ENCODE measurements around the gene IRAK1BP1. TPM values are rescaled to one million over a fixed set of nuclear protein-coding genes. Genes with fewer than 3 reads are reported as not detected.
A peak's percentile ranks its signal among the peaks of the same experiment; 100 is the strongest.

Gene IRAK1BP1
- total RNA-seq, 1 donor from 2014 or later, result 6.2 TPM

DNA sequence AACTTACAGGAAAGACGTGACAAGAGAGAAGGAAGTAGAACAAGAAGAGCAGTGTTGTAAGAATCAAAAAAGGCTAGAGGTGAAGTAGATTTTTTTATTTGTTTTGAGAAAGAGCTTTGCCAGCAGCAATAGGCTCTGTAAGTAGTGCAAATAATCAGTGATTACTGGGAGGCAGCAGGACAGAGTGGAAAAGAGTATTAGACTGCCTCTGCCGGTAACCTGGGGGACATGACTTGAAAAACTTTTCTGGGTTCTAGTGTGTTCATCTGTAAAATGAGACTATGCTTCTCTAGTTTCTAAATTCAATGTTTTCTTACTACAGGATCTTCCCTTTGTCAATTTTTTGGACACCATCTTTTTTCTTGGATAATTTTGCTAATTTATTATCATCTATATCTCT lies 5.8 kb upstream of the IRAK1BP1 start:
- H3K27ac ChIP-seq, result no peak overlapping the region
- no peaks in the 10 kb centered on the region for H3K9me3 ChIP-seq
- TF ChIP-seq, protein P1, sequence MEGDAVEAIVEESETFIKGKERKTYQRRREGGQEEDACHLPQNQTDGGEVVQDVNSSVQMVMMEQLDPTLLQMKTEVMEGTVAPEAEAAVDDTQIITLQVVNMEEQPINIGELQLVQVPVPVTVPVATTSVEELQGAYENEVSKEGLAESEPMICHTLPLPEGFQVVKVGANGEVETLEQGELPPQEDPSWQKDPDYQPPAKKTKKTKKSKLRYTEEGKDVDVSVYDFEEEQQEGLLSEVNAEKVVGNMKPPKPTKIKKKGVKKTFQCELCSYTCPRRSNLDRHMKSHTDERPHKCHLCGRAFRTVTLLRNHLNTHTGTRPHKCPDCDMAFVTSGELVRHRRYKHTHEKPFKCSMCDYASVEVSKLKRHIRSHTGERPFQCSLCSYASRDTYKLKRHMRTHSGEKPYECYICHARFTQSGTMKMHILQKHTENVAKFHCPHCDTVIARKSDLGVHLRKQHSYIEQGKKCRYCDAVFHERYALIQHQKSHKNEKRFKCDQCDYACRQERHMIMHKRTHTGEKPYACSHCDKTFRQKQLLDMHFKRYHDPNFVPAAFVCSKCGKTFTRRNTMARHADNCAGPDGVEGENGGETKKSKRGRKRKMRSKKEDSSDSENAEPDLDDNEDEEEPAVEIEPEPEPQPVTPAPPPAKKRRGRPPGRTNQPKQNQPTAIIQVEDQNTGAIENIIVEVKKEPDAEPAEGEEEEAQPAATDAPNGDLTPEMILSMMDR (IDR thresholded peaks at IDR 0.05), result no peak
- no peaks in the 10 kb centered on the region for H3K27me3 ChIP-seq (ENCODE audit: low read depth)
- no peak for DNase-seq
- ATAC-seq, result peak; percentile 77
- H3K4me1 ChIP-seq, result no peaks in the 10 kb centered on the region
- no peak overlapping the region for H3K4me3 ChIP-seq
- no peaks in the 10 kb centered on the region for H3K36me3 ChIP-seq
- intact Hi-C loops (cut with DNase I), result no loop called here

DNA sequence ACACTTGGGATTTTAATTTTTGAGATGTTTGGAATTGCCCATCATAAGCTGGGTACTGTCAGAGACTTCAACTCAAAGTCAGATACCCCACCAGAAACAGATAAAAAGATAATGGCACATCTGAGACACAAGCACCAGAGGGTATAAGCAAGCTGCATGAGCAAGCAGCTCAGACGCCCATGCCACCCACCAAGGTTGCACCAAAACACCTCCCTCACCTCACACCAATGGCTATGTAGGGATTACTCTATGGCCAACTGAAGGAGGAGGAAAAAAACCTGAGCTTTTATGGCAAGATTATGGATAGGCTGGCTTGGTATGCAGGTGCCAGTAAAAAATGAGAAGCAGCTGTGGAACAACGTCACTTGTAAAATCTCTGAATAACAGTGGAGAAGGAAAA lies 3.8 kb upstream of the IRAK1BP1 start:
- intact Hi-C loops (cut with DNase I), result no loop called here
- no peak overlapping the region for H3K27ac ChIP-seq
- no peaks in the 10 kb centered on the region for H3K27me3 ChIP-seq (ENCODE audit: low read depth)
- TF ChIP-seq, protein P1 (IDR thresholded peaks at IDR 0.05), result no peak
- H3K4me3 ChIP-seq, result no peak overlapping the region
- ATAC-seq (no peak), DNase-seq (no peak)
- H3K9me3 ChIP-seq, result no peaks in the 10 kb centered on the region
- H3K4me1 ChIP-seq, result peaks cover 11% of the 10 kb centered on the region
- H3K36me3 ChIP-seq, result no peaks in the 10 kb centered on the region

DNA sequence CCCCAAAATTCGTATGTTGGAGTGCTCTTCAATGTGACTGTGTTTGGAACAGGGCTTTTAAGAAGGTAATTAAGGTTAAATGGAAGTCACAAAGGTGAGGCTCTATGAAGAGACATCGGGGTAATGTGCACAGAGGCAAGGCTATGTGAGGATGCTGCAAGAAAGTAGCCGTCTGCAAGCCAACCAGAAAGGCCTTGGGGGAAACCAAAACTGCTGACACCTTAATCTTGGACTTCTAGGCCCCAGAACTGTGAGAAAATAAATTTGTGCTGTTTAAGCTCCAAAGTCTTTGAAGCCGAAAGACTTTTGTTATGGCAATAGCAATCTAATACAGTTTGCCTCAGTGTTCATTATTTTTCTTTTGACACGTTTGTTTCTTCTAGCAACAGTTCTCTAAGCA lies 2.4 kb upstream of the IRAK1BP1 start:
- Histone ChIP-seq H3K4me3 (no peak overlapping the region), H3K36me3 (no peaks in the 10 kb centered on the region), H3K9me3 (no peaks in the 10 kb centered on the region), H3K4me1 (peaks cover 13% of the 10 kb centered on the region), H3K27me3 (ENCODE audit: low read depth) (no peaks in the 10 kb centered on the region), H3K27ac (no peak overlapping the region)
- DNase-seq, result no peak
- intact Hi-C loops (cut with DNase I), result no loop called here
- ATAC-seq, result no peak
- TF ChIP-seq, protein P1 (IDR thresholded peaks at IDR 0.05), result no peak

DNA sequence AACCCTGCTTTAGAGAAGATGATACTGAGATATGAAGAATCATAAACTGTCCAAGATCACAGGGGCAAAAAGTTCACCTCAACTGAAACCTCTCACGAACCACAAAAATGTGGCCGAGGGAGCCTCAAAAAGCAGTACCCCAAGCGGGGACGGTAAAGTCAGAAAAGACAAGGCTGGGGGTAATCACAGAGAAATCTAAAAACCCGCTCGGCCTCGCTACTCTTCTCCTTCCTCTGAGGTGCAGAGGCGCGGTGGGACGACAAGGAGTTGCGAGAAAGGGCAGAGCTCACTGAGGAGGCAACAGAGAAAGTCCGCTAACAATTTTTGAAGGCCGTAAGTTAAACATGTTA lies 356 bp upstream of the IRAK1BP1 start:
- Histone ChIP-seq H3K4me3 (peak overlapping the region; percentile 89), H3K36me3 (peaks cover 7% of the 10 kb centered on the region), H3K27me3 (ENCODE audit: low read depth) (no peaks in the 10 kb centered on the region), H3K27ac (peak overlapping the region; percentile 82), H3K9me3 (no peaks in the 10 kb centered on the region), H3K4me1 (peaks cover 13% of the 10 kb centered on the region)
- intact Hi-C loops (cut with DNase I), result no loop called here
- DNase-seq, result no peak
- TF ChIP-seq, protein P1 (IDR thresholded peaks at IDR 0.05), result no peak
- peak; percentile 46 to 66 for ATAC-seq

DNA sequence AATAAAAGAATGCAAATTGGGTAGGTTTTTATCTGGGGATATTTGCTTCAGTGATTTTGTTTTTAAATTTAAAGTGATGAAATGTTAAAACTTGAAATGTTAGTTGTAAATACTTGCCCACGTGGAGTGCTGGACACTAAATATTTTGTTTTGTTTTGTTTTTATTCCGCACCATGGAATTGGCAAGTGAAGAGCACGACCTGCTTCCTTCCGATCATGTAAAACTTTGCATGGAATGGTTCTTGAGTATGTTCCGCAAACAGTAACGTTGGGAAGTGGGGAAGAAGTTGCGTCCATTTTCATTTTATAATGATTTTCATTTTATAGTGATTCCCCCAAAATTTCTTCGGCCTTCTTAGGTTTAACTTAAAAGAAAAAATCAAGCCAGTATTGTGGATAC lies 765 bp downstream of the IRAK1BP1 start:
- no peaks in the 10 kb centered on the region for H3K27me3 ChIP-seq (ENCODE audit: low read depth)
- H3K9me3 ChIP-seq, result no peaks in the 10 kb centered on the region
- intact Hi-C loops (cut with DNase I), result no loop called here
- peak overlapping the region; percentile 82 for H3K27ac ChIP-seq
- H3K4me1 ChIP-seq, result peaks cover 13% of the 10 kb centered on the region
- peaks cover 9% of the 10 kb centered on the region for H3K36me3 ChIP-seq
- DNase-seq, result no peak
- H3K4me3 ChIP-seq, result peak overlapping the region; percentile 89
- TF ChIP-seq, protein P1 (IDR thresholded peaks at IDR 0.05), result no peak
- peak; percentile 41 to 51 for ATAC-seq

DNA sequence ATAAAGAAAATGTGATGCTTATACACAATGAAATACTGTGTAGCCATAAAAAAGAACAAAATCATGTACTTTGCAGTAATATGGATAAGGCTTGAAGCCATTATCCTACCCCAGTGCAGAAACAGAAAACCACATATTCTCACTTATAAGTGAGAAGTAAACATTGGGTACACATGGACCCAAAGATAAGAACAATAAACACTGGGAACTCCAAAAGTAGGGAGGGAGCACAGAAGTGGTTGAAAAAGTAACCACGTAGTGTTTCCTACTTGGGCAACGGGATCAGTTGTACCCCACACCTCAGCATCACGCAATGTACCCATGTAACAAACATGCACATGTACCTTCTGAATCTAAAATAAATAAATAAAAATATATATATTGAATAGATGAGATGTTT lies 8.2 kb downstream of the IRAK1BP1 start:
- peaks cover 9% of the 10 kb centered on the region for H3K36me3 ChIP-seq
- H3K27me3 ChIP-seq (ENCODE audit: low read depth), result no peaks in the 10 kb centered on the region
- H3K4me1 ChIP-seq, result no peaks in the 10 kb centered on the region
- no peak overlapping the region for H3K4me3 ChIP-seq
- no peak for ATAC-seq
- intact Hi-C loops (cut with DNase I), result no loop called here
- DNase-seq, result no peak
- no peak overlapping the region for H3K27ac ChIP-seq
- H3K9me3 ChIP-seq, result no peaks in the 10 kb centered on the region
- TF ChIP-seq, protein P1 (IDR thresholded peaks at IDR 0.05), result no peak

Measured in lower lobe of right lung (tissue), 2 donors.